Measurements from ENCODE around the gene VCX. TPM values are rescaled to one million over a fixed set of nuclear protein-coding genes. Genes with fewer than 3 reads are reported as not detected.
"Not testable (repeated sequence)": the region's sequence is repeated elsewhere in the genome, so short reads cannot be mapped to it uniquely, and the experiment has no call there.

Gene VCX
- not detected for total RNA-seq

- H3K4me3 ChIP-seq; H3K36me3 ChIP-seq (replicated peaks in 1 of 2; ENCODE audit: insufficient read depth in 1 of 2, low read depth in 2 of 2); intact Hi-C loops (cut with DNase I); H3K4me1 ChIP-seq; H3K9me3 ChIP-seq; DNase-seq; ATAC-seq; H3K27ac ChIP-seq; H3K27me3 ChIP-seq: not testable (repeated sequence)
- WGBS, 2 donors = no CpG with 5 or more reads among the region's 20 CpGs
Measured at GRCh38 chrX:7842871-7843270, at the start of gene VCX. Gene VCX, plus strand, starts transcription at chrX:7843171. Its CDS starts 33 bp downstream, at chrX:7843204.

- no peaks in the 10 kb centered on the region for H3K9me3 ChIP-seq
- DNase-seq (no peak), ATAC-seq (no peak)
- intact Hi-C loops (cut with DNase I) = no loop called here
- no peak for TF ChIP-seq CTCF (IDR thresholded peaks at IDR 0.05)
- no peak for TF ChIP-seq POLR2A (IDR thresholded peaks at IDR 0.05)
- 33 to 56% methylated on average over 2 of the region's 2 CpGs for WGBS, 2 donors
- no peaks in the 10 kb centered on the region for H3K27me3 ChIP-seq
- H3K36me3 ChIP-seq (replicated peaks in 1 of 2; ENCODE audit: insufficient read depth in 1 of 2, low read depth in 2 of 2) = no peaks in the 10 kb centered on the region
- no peak overlapping the region for H3K4me3 ChIP-seq
- no peak overlapping the region for H3K27ac ChIP-seq
- no peaks in the 10 kb centered on the region for H3K4me1 ChIP-seq
Measured at GRCh38 chrX:7798327-7798726, 44.6 kb upstream of the VCX start.

GRCh38 chrX:7801711-7802110, 41.3 kb upstream of the VCX start:
- ATAC-seq (no peak), DNase-seq (no peak)
- 35 to 48% methylated on average over 2 of the region's 2 CpGs for WGBS, 2 donors
- Histone ChIP-seq H3K36me3 (replicated peaks in 1 of 2; ENCODE audit: insufficient read depth in 1 of 2, low read depth in 2 of 2) (no peaks in the 10 kb centered on the region), H3K27me3 (no peaks in the 10 kb centered on the region), H3K4me1 (no peaks in the 10 kb centered on the region), H3K27ac (no peak overlapping the region), H3K4me3 (no peak overlapping the region), H3K9me3 (no peaks in the 10 kb centered on the region)
- TF ChIP-seq CTCF (IDR thresholded peaks at IDR 0.05) (no peak), POLR2A (IDR thresholded peaks at IDR 0.05) (no peak)
- intact Hi-C loops (cut with DNase I) = no loop called here

GRCh38 chrX:7815166-7815805, 27.7 kb upstream of the VCX start:
- WGBS, 2 donors = 16 to 28% methylated on average over 2 of the region's 2 CpGs
- H3K4me1 ChIP-seq = no peaks in the 10 kb centered on the region
- DNase-seq = no peak

GRCh38 chrX:7828594-7828993, 14.4 kb upstream of the VCX start:
- WGBS, 2 donors = 24 to 26% methylated on average over 2 of the region's 2 CpGs
- peak in 2 of 7 experiments; percentile 20 to 35 for TF ChIP-seq CTCF (IDR thresholded peaks at IDR 0.05)
- TF ChIP-seq POLR2A (IDR thresholded peaks at IDR 0.05) = no peak
- Histone ChIP-seq H3K9me3 (no peaks in the 10 kb centered on the region), H3K4me1 (no peaks in the 10 kb centered on the region), H3K27ac (no peak overlapping the region), H3K36me3 (replicated peaks in 1 of 2; ENCODE audit: insufficient read depth in 1 of 2, low read depth in 2 of 2) (no peaks in the 10 kb centered on the region), H3K27me3 (no peaks in the 10 kb centered on the region), H3K4me3 (no peak overlapping the region)
- DNase-seq = no peak
- intact Hi-C loops (cut with DNase I) = no loop called here
- no peak for ATAC-seq

More at GRCh38 chrX:7815166-7815805, 27.7 kb upstream of the VCX start:
- Histone ChIP-seq H3K9me3 (no peaks in the 10 kb centered on the region), H3K27me3 (no peaks in the 10 kb centered on the region), H3K27ac (no peak overlapping the region), H3K36me3 (replicated peaks in 1 of 2; ENCODE audit: insufficient read depth in 1 of 2, low read depth in 2 of 2) (no peaks in the 10 kb centered on the region), H3K4me3 (no peak overlapping the region)
- TF ChIP-seq POLR2A (IDR thresholded peaks at IDR 0.05) = no peak
- no peak for TF ChIP-seq CTCF (IDR thresholded peaks at IDR 0.05)
- intact Hi-C loops (cut with DNase I) = no loop called here
- no peak for ATAC-seq

Data from body of pancreas (tissue), 4 donors.